ENCODE data around the gene TRMT10C.
"Not testable (repeated sequence)": the region's sequence is repeated elsewhere in the genome, so short reads cannot be mapped to it uniquely, and the experiment has no call there.

TRMT10C gene

GRCh38 chr3:101542957-101543356 lies 18.7 kb upstream of the TRMT10C start:
- H2AFZ ChIP-seq (ENCODE audit: low read depth, low read length), result no peak overlapping the region
- H3K9me3 ChIP-seq (ENCODE audit: insufficient read depth, low read length), result no peaks in the 10 kb centered on the region
- no peaks in the 10 kb centered on the region for H3K36me3 ChIP-seq (replicated peaks; ENCODE audit: low read depth, low read length)
- H4K20me1 ChIP-seq (ENCODE audit: insufficient read depth, low read length), result no peaks in the 10 kb centered on the region
- TF ChIP-seq CTCF (IDR thresholded peaks at IDR 0.05; ENCODE audit: low read depth, low read length) (no peak), EZH2phosphoT487 (IDR thresholded peaks at IDR 0.05; ENCODE audit: low read depth) (no peak)
- H3K4me3 ChIP-seq (ENCODE audit: low read length), result no peak overlapping the region
- no peak overlapping the region for H3K4me2 ChIP-seq (ENCODE audit: low read length)
- no peaks in the 10 kb centered on the region for H3K4me1 ChIP-seq (ENCODE audit: low read length)
- H3K9ac ChIP-seq (ENCODE audit: low read length), result no peak overlapping the region
- no peaks in the 10 kb centered on the region for H3K27me3 ChIP-seq (ENCODE audit: low read depth, low read length)
- H3K27ac ChIP-seq (ENCODE audit: low read length), result no peak overlapping the region
- no peaks in the 10 kb centered on the region for H3K79me2 ChIP-seq (ENCODE audit: low read length)

- Histone ChIP-seq H3K9ac (ENCODE audit: low read length) (no peak overlapping the region), H3K4me2 (ENCODE audit: low read length) (no peak overlapping the region), H3K9me3 (ENCODE audit: insufficient read depth, low read length) (no peaks in the 10 kb centered on the region), H3K4me3 (ENCODE audit: low read length) (no peak overlapping the region), H3K4me1 (ENCODE audit: low read length) (no peaks in the 10 kb centered on the region), H3K36me3 (replicated peaks; ENCODE audit: low read depth, low read length) (no peaks in the 10 kb centered on the region), H3K27me3 (ENCODE audit: low read depth, low read length) (no peaks in the 10 kb centered on the region), H3K79me2 (ENCODE audit: low read length) (no peaks in the 10 kb centered on the region), H3K27ac (ENCODE audit: low read length) (no peak overlapping the region), H4K20me1 (ENCODE audit: insufficient read depth, low read length) (no peaks in the 10 kb centered on the region), H2AFZ (ENCODE audit: low read depth, low read length) (no peak overlapping the region)
- TF ChIP-seq CTCF (IDR thresholded peaks at IDR 0.05; ENCODE audit: low read depth, low read length), result peak; percentile 39
- no peak for TF ChIP-seq EZH2phosphoT487 (IDR thresholded peaks at IDR 0.05; ENCODE audit: low read depth)
These were observed 17.4 kb upstream of the TRMT10C start for GRCh38 chr3:101544161-101544850.

- Histone ChIP-seq H3K79me2 (ENCODE audit: low read length) (no peaks in the 10 kb centered on the region), H3K36me3 (replicated peaks; ENCODE audit: low read depth, low read length) (no peaks in the 10 kb centered on the region), H3K4me2 (ENCODE audit: low read length) (no peak overlapping the region), H3K4me1 (ENCODE audit: low read length) (peaks cover 6% of the 10 kb centered on the region), H2AFZ (ENCODE audit: low read depth, low read length) (no peak overlapping the region), H3K4me3 (ENCODE audit: low read length) (no peak overlapping the region), H3K27ac (ENCODE audit: low read length) (no peak overlapping the region), H3K9ac (ENCODE audit: low read length) (no peak overlapping the region), H3K27me3 (ENCODE audit: low read depth, low read length) (no peaks in the 10 kb centered on the region), H3K9me3 (ENCODE audit: insufficient read depth, low read length) (no peaks in the 10 kb centered on the region), H4K20me1 (ENCODE audit: insufficient read depth, low read length) (no peaks in the 10 kb centered on the region)
- no peak for TF ChIP-seq EZH2phosphoT487 (IDR thresholded peaks at IDR 0.05; ENCODE audit: low read depth)
These were observed 13.1 kb upstream of the TRMT10C start for GRCh38 chr3:101548527-101549105.

GRCh38 chr3:101549473-101549872 lies 12.2 kb upstream of the TRMT10C start:
- no peak overlapping the region for H3K4me3 ChIP-seq (ENCODE audit: low read length)
- H3K27me3 ChIP-seq (ENCODE audit: low read depth, low read length), result no peaks in the 10 kb centered on the region
- H3K4me2 ChIP-seq (ENCODE audit: low read length), result no peak overlapping the region
- H2AFZ ChIP-seq (ENCODE audit: low read depth, low read length), result peak overlapping the region; percentile 13; the same call in 1 of the 2 replicates
- H3K9ac ChIP-seq (ENCODE audit: low read length), result no peak overlapping the region
- no peak overlapping the region for H3K27ac ChIP-seq (ENCODE audit: low read length)
- no peaks in the 10 kb centered on the region for H4K20me1 ChIP-seq (ENCODE audit: insufficient read depth, low read length)
- H3K36me3 ChIP-seq (replicated peaks; ENCODE audit: low read depth, low read length), result no peaks in the 10 kb centered on the region
- no peaks in the 10 kb centered on the region for H3K9me3 ChIP-seq (ENCODE audit: insufficient read depth, low read length)
- peaks cover 6% of the 10 kb centered on the region for H3K4me1 ChIP-seq (ENCODE audit: low read length)
- no peak for TF ChIP-seq CTCF (IDR thresholded peaks at IDR 0.05; ENCODE audit: low read depth, low read length)
- TF ChIP-seq EZH2phosphoT487 (IDR thresholded peaks at IDR 0.05; ENCODE audit: low read depth), result no peak
- no peaks in the 10 kb centered on the region for H3K79me2 ChIP-seq (ENCODE audit: low read length)

GRCh38 chr3:101551359-101552081 lies 10.1 kb upstream of the TRMT10C start:
- H4K20me1 ChIP-seq (ENCODE audit: insufficient read depth, low read length); H3K27me3 ChIP-seq (ENCODE audit: low read depth, low read length); H3K4me2 ChIP-seq (ENCODE audit: low read length); H3K79me2 ChIP-seq (ENCODE audit: low read length); H3K4me3 ChIP-seq (ENCODE audit: low read length); H3K4me1 ChIP-seq (ENCODE audit: low read length); H3K36me3 ChIP-seq (replicated peaks; ENCODE audit: low read depth, low read length); H3K27ac ChIP-seq (ENCODE audit: low read length); H3K9me3 ChIP-seq (ENCODE audit: insufficient read depth, low read length); H2AFZ ChIP-seq (ENCODE audit: low read depth, low read length); H3K9ac ChIP-seq (ENCODE audit: low read length): not testable (repeated sequence)

GRCh38 chr3:101553381-101553780 lies 8.3 kb upstream of the TRMT10C start:
- not testable (repeated sequence) for H3K36me3 ChIP-seq (replicated peaks; ENCODE audit: low read depth, low read length); H3K9me3 ChIP-seq (ENCODE audit: insufficient read depth, low read length); H2AFZ ChIP-seq (ENCODE audit: low read depth, low read length); H3K4me1 ChIP-seq (ENCODE audit: low read length); H3K9ac ChIP-seq (ENCODE audit: low read length); H3K79me2 ChIP-seq (ENCODE audit: low read length); H3K27ac ChIP-seq (ENCODE audit: low read length); H3K27me3 ChIP-seq (ENCODE audit: low read depth, low read length); H3K4me3 ChIP-seq (ENCODE audit: low read length); H4K20me1 ChIP-seq (ENCODE audit: insufficient read depth, low read length); H3K4me2 ChIP-seq (ENCODE audit: low read length)

Measured in OCI-LY3 (cell line).